Measurements from ENCODE around the gene GNG12. TPM values are rescaled to one million over a fixed set of nuclear protein-coding genes. Genes with fewer than 3 reads are reported as not detected.

GNG12 gene
- total and polyA plus RNA-seq, 8 donors = 21.7 to 189 (median 59.6) TPM

- H3K27me3 ChIP-seq = no peaks in the 10 kb centered on the region
- DNase-seq = no peak
- TF ChIP-seq POLR2A (IDR thresholded peaks at IDR 0.05) (no peak), POLR2AphosphoS5 (IDR thresholded peaks at IDR 0.05) (no peak), CTCF (IDR thresholded peaks at IDR 0.05) (no peak), EP300 (IDR thresholded peaks at IDR 0.05) (no peak)
These were observed 29.6 kb downstream of the GNG12 start for GRCh38 chr1:67803380-67804279.

GRCh38 chr1:67802565-67802964, 30.7 kb downstream of the GNG12 start:
- Histone ChIP-seq H3K4me3 (no peak overlapping the region), H3K27ac (no peak overlapping the region), H3K36me3 (no peaks in the 10 kb centered on the region), H3K9me3 (no peaks in the 10 kb centered on the region), H3K27me3 (no peaks in the 10 kb centered on the region), H3K4me1 (peaks cover 21 to 48% (median 33%) of the 10 kb centered on the region in 4 donors)
- no peak for DNase-seq
- no peak for TF ChIP-seq POLR2A (IDR thresholded peaks at IDR 0.05)
- TF ChIP-seq CTCF (IDR thresholded peaks at IDR 0.05) = no peak
- TF ChIP-seq EP300 (IDR thresholded peaks at IDR 0.05) = no peak
- no peak for TF ChIP-seq POLR2AphosphoS5 (IDR thresholded peaks at IDR 0.05)
- intact Hi-C loops (cut with DNase I; ENCODE audit: low total_unique reads) = no loop called here
- WGBS, 5 donors = 57 to 83% (median 72%) methylated on average over 3 of the region's 3 CpGs

More at GRCh38 chr1:67803380-67804279, 29.6 kb downstream of the GNG12 start:
- H3K9me3 ChIP-seq = no peaks in the 10 kb centered on the region
- H3K27ac ChIP-seq = peak overlapping the region in 1 of 5 donors; percentile 14
- no peak overlapping the region for H3K4me3 ChIP-seq
- 54 to 68% (median 63%) methylated on average over 7 of the region's 7 CpGs for WGBS, 5 donors
- H3K36me3 ChIP-seq = no peaks in the 10 kb centered on the region
- peaks cover 21 to 51% (median 35%) of the 10 kb centered on the region in 4 donors for H3K4me1 ChIP-seq
- intact Hi-C loops (cut with DNase I; ENCODE audit: low total_unique reads) = no loop called here

GRCh38 chr1:67801903-67802302, 31.4 kb downstream of the GNG12 start:
- Histone ChIP-seq H3K9me3 (no peaks in the 10 kb centered on the region), H3K4me3 (no peak overlapping the region), H3K27me3 (no peaks in the 10 kb centered on the region), H3K4me1 (peaks cover 21 to 48% (median 33%) of the 10 kb centered on the region in 4 donors), H3K36me3 (no peaks in the 10 kb centered on the region), H3K27ac (no peak overlapping the region)
- DNase-seq = no peak
- TF ChIP-seq POLR2A (IDR thresholded peaks at IDR 0.05) (no peak), EP300 (IDR thresholded peaks at IDR 0.05) (no peak), POLR2AphosphoS5 (IDR thresholded peaks at IDR 0.05) (no peak), CTCF (IDR thresholded peaks at IDR 0.05) (no peak)
- intact Hi-C loops (cut with DNase I; ENCODE audit: low total_unique reads) = no loop called here

GRCh38 chr1:67795179-67795912, 37.9 kb downstream of the GNG12 start:
- TF ChIP-seq POLR2AphosphoS5 (IDR thresholded peaks at IDR 0.05) = no peak
- no peak for TF ChIP-seq CTCF (IDR thresholded peaks at IDR 0.05)
- TF ChIP-seq POLR2A (IDR thresholded peaks at IDR 0.05) = no peak
- no peak for TF ChIP-seq EP300 (IDR thresholded peaks at IDR 0.05)
- intact Hi-C loops (cut with DNase I; ENCODE audit: low total_unique reads) = no loop called here
- Histone ChIP-seq H3K4me3 (no peak overlapping the region), H3K4me1 (peaks cover 0 to 68% (median 45%) of the 10 kb centered on the region in 4 donors), H3K27ac (no peak overlapping the region), H3K27me3 (no peaks in the 10 kb centered on the region), H3K36me3 (no peaks in the 10 kb centered on the region), H3K9me3 (peaks cover 0 to 3% (median 0%) of the 10 kb centered on the region in 4 donors)
- WGBS, 5 donors = 80 to 86% (median 84%) methylated on average over 8 of the region's 8 CpGs
- DNase-seq = no peak

All from stomach (tissue), 9 donors.